Measurements from ENCODE around the gene ALG10B. TPM values are rescaled to one million over a fixed set of nuclear protein-coding genes. Genes with fewer than 3 reads are reported as not detected.
"Not testable (repeated sequence)": the region's sequence is repeated elsewhere in the genome, so short reads cannot be mapped to it uniquely, and the experiment has no call there.

The ALG10B gene, protein sequence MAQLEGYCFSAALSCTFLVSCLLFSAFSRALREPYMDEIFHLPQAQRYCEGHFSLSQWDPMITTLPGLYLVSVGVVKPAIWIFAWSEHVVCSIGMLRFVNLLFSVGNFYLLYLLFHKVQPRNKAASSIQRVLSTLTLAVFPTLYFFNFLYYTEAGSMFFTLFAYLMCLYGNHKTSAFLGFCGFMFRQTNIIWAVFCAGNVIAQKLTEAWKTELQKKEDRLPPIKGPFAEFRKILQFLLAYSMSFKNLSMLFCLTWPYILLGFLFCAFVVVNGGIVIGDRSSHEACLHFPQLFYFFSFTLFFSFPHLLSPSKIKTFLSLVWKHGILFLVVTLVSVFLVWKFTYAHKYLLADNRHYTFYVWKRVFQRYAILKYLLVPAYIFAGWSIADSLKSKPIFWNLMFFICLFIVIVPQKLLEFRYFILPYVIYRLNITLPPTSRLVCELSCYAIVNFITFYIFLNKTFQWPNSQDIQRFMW
- total RNA-seq, result 11.8 and 15.9 TPM in 2 replicates

DNA sequence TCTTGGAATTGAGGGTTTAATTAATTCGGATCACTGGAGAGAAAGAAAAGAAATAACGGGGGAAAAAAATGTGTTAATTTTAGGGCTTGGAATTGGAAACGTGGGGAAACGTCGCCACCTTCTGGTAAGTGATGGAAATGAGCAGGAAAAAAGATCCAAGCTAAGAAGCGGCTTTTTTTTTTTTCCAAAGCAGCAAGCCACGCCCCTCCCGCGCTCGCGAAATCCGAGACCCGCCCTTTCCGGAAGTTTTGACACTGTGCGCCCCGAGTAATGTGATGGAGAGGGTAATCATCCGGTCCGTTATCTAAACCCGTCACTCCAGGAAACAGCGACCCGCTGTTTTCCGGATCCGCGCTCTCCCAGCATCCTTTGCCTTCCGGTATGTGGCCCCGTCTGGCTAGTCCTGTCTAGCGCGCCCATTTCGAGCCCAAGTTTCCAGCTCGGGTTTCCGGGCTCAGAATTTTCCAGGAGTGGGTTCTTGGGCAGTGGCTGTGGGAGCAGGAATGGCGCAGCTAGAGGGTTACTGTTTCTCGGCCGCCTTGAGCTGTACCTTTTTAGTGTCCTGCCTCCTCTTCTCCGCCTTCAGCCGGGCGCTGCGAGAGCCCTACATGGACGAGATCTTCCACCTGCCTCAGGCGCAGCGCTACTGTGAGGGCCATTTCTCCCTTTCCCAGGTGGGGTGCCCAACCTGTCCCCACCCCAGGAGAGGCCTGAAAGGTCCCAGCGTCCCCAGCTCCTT lies at the start of gene ALG10B:
Gene ALG10B (plus strand): TSS at position 384 of the 739 bp plus-strand sequence. CDS start 120 bp downstream, at position 504.
- Mint-ChIP-seq H3K36me3 (ENCODE audit: low read depth) (peaks cover 2% of the 10 kb centered on the region), H3K9me3 (no peaks in the 10 kb centered on the region), H3K27ac (peak within 1 kb of the TSS; percentile 90), H3K4me1 (ENCODE audit: low read depth) (peaks cover 25% of the 10 kb centered on the region), H3K27me3 (ENCODE audit: insufficient read depth) (no peaks in the 10 kb centered on the region), H3K4me3 (peak within 1 kb of the TSS; percentile 97)
- DNase-seq (ENCODE audit: low spot score), result peak; percentile 90
- intact Hi-C loops (cut with micrococcal nuclease), result loop anchor here (1.0 to 10.0 kb wide), 5 partner anchors 178 to 1791 kb away; partner anchors contain the start of genes KIF21A and SLC2A13

DNA sequence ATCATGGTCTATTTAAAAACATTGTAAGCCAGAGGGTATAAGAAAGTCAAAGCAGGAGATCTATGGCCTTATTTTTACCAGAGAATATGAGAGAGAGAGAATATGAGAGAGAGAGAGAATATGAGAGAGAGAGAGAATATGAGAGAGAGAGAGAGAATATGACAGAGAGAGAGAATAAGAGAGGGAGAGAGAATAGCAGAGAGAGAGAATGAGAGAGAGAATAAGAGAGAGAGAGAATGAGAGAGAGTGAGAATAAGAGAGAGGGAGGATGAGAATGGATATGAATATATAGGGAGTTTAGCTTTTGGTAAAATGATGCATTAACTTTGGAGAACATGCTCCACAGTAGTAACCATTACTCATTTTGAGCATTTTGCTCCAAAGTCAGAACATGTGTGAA lies 48.0 kb upstream of the ALG10B start:
- intact Hi-C loops (cut with micrococcal nuclease), result no loop called here
- DNase-seq (ENCODE audit: low spot score), result no peak
- Mint-ChIP-seq H3K27me3 (ENCODE audit: insufficient read depth) (no peaks in the 10 kb centered on the region), H3K4me1 (ENCODE audit: low read depth) (no peaks in the 10 kb centered on the region), H3K27ac (no peak overlapping the region), H3K4me3 (no peak overlapping the region), H3K9me3 (no peaks in the 10 kb centered on the region), H3K36me3 (ENCODE audit: low read depth) (no peaks in the 10 kb centered on the region)

DNA sequence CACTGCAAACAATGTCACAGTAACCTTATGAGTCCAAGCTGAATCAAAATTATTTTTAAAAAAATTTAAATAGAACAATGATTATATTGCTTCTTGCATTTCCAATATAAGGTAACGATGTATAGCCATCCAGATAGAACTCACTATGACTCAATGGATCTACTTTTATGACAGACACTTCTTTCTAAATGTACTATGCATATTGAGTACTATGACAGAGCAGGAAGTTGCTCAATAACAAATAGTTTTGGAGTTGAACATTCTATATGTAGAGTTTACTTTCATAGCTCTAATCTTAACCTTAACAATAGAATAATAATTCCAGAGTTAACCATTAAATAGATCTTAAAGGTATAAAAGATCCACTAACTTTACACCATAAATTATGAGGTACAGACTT lies 46.7 kb upstream of the ALG10B start:
- intact Hi-C loops (cut with micrococcal nuclease), result no loop called here
- no peaks in the 10 kb centered on the region for H3K36me3 Mint-ChIP-seq (ENCODE audit: low read depth)
- no peaks in the 10 kb centered on the region for H3K9me3 Mint-ChIP-seq
- no peak overlapping the region for H3K4me3 Mint-ChIP-seq
- no peak overlapping the region for H3K27ac Mint-ChIP-seq
- H3K27me3 Mint-ChIP-seq (ENCODE audit: insufficient read depth), result no peaks in the 10 kb centered on the region
- DNase-seq (ENCODE audit: low spot score), result no peak
- H3K4me1 Mint-ChIP-seq (ENCODE audit: low read depth), result no peaks in the 10 kb centered on the region

DNA sequence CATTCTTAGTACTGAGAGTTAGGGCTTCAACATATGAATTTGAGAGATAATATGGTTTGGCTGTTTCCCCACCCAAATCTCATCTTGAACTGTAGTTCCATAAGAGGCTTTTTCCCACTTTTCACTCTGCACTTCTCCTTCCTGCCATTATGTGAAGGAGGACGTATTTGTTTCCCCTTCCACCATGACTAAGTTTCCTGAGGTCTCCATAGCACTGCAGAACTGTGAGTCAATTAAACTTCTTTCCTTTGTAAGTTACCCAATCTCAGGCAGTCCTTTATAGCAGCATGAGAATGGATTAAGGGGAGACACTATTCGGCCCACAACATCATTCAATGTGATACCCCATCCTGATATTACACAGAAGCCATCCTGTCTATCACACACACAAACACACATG lies 36.8 kb upstream of the ALG10B start:
- no peak overlapping the region for H3K4me3 Mint-ChIP-seq
- DNase-seq (ENCODE audit: low spot score), result no peak
- H3K9me3 Mint-ChIP-seq, result no peaks in the 10 kb centered on the region
- intact Hi-C loops (cut with micrococcal nuclease), result no loop called here
- H3K27me3 Mint-ChIP-seq (ENCODE audit: insufficient read depth), result no peaks in the 10 kb centered on the region
- H3K27ac Mint-ChIP-seq, result no peak overlapping the region
- no peaks in the 10 kb centered on the region for H3K4me1 Mint-ChIP-seq (ENCODE audit: low read depth)
- no peaks in the 10 kb centered on the region for H3K36me3 Mint-ChIP-seq (ENCODE audit: low read depth)

DNA sequence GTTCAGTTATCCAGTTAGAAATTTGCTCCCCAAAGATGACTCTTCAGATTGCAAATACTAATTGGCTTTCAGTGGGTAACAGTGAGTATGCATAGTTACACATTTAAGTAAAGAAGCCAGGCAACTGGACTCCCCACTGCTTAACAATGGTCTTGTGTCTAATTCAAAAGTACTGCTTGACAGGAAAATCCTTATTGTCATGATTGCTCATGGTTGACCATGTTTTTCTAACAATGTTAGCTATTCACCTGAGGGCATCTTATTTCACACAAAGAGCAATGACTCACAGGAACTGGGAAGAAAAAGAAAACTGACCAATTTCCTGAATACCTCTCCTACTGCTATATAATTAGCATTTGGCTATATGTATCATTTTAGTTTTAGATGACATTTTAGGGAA lies 33.7 kb upstream of the ALG10B start:
- Mint-ChIP-seq H3K27ac (no peak overlapping the region), H3K27me3 (ENCODE audit: insufficient read depth) (no peaks in the 10 kb centered on the region), H3K4me3 (no peak overlapping the region), H3K36me3 (ENCODE audit: low read depth) (no peaks in the 10 kb centered on the region), H3K4me1 (ENCODE audit: low read depth) (no peaks in the 10 kb centered on the region), H3K9me3 (no peaks in the 10 kb centered on the region)
- intact Hi-C loops (cut with micrococcal nuclease), result no loop called here
- no peak for DNase-seq (ENCODE audit: low spot score)

DNA sequence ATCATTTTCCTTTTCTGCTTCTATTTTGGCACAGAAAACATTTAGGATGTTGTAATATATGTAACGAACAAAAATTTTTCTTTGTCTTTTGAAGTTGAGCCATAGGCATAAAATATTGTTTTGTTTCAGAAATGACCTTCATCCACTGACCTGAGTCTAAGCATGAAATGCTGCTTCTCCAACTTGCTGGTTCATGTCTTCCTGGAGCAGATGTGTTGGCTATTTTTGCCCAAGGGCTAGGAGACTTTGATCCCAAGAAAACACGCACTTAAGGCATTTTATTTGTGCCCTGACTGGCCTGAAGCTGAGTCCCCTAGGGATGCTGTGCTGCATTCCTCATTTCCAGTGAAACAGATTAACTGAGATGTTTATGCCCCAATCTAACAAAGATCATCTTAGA lies 27.2 kb upstream of the ALG10B start:
- intact Hi-C loops (cut with micrococcal nuclease), result no loop called here
- H3K27ac Mint-ChIP-seq, result no peak overlapping the region

DNA sequence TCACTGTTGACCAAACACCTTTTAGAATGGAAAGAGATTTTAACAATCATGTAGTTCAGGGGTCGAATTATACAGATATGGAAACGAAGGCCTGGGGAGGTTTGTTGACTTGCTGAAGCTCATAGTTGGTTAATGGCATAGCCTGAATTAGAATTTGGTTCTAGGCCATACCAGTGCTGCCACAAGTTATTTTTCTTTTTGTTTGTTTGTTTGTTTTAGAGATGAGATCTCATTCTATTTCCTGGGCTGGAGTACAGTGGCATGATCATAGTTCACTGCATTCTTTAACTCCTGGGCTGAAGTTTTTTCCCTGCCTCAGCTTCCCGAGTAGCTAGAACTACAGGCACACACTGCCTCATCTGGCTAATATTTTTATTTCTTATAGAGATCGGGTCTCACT lies 25.4 kb upstream of the ALG10B start:
- H3K9me3 Mint-ChIP-seq, result peaks cover 3% of the 10 kb centered on the region
- intact Hi-C loops (cut with micrococcal nuclease), result no loop called here
- H3K4me3 Mint-ChIP-seq, result no peak overlapping the region
- H3K27me3 Mint-ChIP-seq (ENCODE audit: insufficient read depth), result no peaks in the 10 kb centered on the region
- H3K36me3 Mint-ChIP-seq (ENCODE audit: low read depth), result no peaks in the 10 kb centered on the region
- H3K27ac Mint-ChIP-seq, result no peak overlapping the region
- DNase-seq (ENCODE audit: low spot score), result no peak
- no peaks in the 10 kb centered on the region for H3K4me1 Mint-ChIP-seq (ENCODE audit: low read depth)

More for the DNA sequence above, 27.2 kb upstream of the ALG10B start:
- DNase-seq (ENCODE audit: low spot score), result no peak
- Mint-ChIP-seq H3K36me3 (ENCODE audit: low read depth) (no peaks in the 10 kb centered on the region), H3K9me3 (peaks cover 3% of the 10 kb centered on the region), H3K4me1 (ENCODE audit: low read depth) (no peaks in the 10 kb centered on the region), H3K27me3 (ENCODE audit: insufficient read depth) (no peaks in the 10 kb centered on the region), H3K4me3 (no peak overlapping the region)

DNA sequence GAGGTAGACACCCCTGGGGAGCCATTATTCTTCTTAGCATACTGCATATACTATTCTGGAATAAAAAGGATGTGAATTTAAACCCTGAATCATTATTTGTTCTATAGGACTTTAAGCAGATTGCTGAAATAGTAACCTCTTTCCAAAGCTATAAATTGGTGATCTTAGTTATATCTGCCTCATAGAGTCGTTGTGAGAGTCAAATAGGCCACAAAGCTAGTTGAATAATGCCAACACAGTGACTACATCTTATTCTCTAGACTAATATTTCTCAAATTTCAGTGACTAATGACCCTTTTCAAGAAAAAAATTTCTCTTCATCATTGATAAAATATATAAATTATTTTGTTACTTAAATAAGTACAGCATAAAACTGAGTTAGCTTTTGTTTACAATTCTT lies 13.6 kb upstream of the ALG10B start:
- H3K27ac Mint-ChIP-seq; H3K27me3 Mint-ChIP-seq (ENCODE audit: insufficient read depth); intact Hi-C loops (cut with micrococcal nuclease); DNase-seq (ENCODE audit: low spot score); H3K4me1 Mint-ChIP-seq (ENCODE audit: low read depth); H3K4me3 Mint-ChIP-seq; H3K36me3 Mint-ChIP-seq (ENCODE audit: low read depth): not testable (repeated sequence)
- H3K9me3 Mint-ChIP-seq, result peaks cover 19% of the 10 kb centered on the region

DNA sequence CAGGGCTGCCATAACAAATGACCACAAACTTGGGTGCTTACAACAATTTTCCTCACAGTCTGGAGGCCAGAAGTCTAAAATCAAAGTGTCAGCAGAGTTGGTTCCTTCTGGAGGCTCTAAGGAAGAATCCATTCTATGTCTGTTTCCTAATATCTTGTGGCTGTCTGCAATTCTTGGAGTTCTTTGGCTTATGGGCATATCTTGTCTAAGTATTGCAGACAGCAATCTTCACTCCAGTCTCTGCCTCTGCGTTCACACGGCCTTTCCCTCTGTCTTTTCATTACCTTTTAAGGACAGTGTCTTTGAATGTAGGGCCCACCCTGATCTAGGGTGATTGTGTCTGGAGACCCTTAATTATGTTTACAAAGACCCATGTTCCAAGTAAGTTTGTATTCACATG lies 5.4 kb downstream of the ALG10B start:
- H3K4me3 Mint-ChIP-seq; H3K9me3 Mint-ChIP-seq; intact Hi-C loops (cut with micrococcal nuclease); DNase-seq (ENCODE audit: low spot score); H3K27me3 Mint-ChIP-seq (ENCODE audit: insufficient read depth); H3K36me3 Mint-ChIP-seq (ENCODE audit: low read depth); H3K27ac Mint-ChIP-seq: not testable (repeated sequence)
- peaks cover 20% of the 10 kb centered on the region for H3K4me1 Mint-ChIP-seq (ENCODE audit: low read depth)

DNA sequence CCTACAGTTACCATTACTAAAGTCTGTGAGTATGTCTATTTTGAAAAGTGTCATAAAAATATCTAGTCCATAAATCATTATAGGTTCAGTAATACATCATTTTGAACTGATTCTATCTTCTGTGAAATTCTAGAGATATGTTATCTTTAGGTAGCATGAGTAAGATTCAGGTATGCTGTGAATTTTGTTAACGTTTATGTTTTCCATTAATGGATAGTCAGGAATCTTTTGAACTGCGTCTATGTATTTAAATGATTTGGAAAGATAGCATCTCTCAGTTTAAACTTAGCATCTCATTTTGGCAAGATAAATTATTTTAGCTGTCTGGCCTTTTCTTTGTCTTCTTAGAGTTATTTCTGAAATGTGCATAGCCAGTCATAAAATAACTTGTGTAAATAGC lies 8.3 kb downstream of the ALG10B start:
- Mint-ChIP-seq H3K27me3 (ENCODE audit: insufficient read depth) (no peaks in the 10 kb centered on the region), H3K4me1 (ENCODE audit: low read depth) (no peaks in the 10 kb centered on the region), H3K9me3 (no peaks in the 10 kb centered on the region), H3K36me3 (ENCODE audit: low read depth) (no peaks in the 10 kb centered on the region), H3K27ac (no peak overlapping the region), H3K4me3 (no peak overlapping the region)
- intact Hi-C loops (cut with micrococcal nuclease), result loop anchor here (5.0 kb wide), 1 partner anchor 597 kb away; no protein-coding TSS in a partner anchor
- DNase-seq (ENCODE audit: low spot score), result no peak

DNA sequence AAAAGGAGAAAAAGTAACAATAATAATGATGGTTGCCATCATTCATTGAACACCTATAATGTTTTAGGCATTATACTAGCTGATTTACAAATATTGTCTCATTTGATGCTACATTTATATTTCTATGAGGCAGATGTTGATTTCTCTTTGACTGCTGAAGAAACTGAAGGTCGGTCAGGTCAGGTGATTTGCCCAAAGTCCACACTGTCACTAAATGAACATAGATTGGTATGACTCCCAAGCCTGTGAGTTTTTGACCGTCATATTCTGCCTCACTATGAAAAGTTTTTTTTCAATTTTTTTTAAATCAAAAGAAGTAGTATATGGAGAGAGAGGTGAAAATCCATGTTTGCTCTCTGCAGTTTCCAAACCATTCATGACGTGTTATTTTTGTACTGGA lies 10.8 kb downstream of the ALG10B start:
- H3K36me3 Mint-ChIP-seq (ENCODE audit: low read depth), result no peaks in the 10 kb centered on the region
- intact Hi-C loops (cut with micrococcal nuclease), result loop anchor here (5.0 kb wide), 1 partner anchor 595 kb away; no protein-coding TSS in a partner anchor
- H3K4me3 Mint-ChIP-seq, result no peak overlapping the region
- no peak for DNase-seq (ENCODE audit: low spot score)
- H3K27me3 Mint-ChIP-seq (ENCODE audit: insufficient read depth), result no peaks in the 10 kb centered on the region
- no peaks in the 10 kb centered on the region for H3K9me3 Mint-ChIP-seq
- H3K4me1 Mint-ChIP-seq (ENCODE audit: low read depth), result no peaks in the 10 kb centered on the region
- no peak overlapping the region for H3K27ac Mint-ChIP-seq

DNA sequence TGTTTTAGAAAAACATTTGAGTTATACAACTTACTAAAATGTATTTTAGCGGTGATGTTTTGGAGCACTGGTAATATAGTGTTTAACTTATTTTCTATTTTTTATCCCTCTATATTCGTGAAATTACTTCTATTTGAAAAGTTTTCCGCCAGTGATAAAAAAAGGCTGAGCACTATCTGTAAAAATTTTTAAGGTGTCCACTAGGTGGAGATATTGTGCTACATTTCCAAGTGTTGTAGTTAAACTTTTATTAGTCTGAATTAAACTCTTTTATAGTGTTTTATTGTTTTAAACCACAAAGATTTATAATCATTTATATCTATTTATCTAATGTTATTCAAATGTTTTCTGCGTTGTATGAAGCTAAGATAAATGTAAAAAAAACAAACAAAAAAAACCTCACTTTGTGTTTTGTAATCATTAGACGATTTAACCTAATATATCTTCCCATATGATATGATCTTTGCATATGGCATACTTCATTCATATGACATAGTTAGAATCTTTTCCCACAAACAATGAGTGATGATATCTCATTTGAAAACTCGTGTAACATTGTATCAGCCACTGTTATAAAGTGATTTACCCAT lies 11.8 kb downstream of the ALG10B start:
- Mint-ChIP-seq H3K9me3 (no peaks in the 10 kb centered on the region), H3K4me1 (ENCODE audit: low read depth) (no peaks in the 10 kb centered on the region), H3K27ac (no peak overlapping the region), H3K27me3 (ENCODE audit: insufficient read depth) (no peaks in the 10 kb centered on the region), H3K4me3 (no peak overlapping the region), H3K36me3 (ENCODE audit: low read depth) (no peaks in the 10 kb centered on the region)
- intact Hi-C loops (cut with micrococcal nuclease), result loop anchor here (1.0 to 5.0 kb wide), 2 partner anchors 594 to 775 kb away; no protein-coding TSS in a partner anchor
- no peak for DNase-seq (ENCODE audit: low spot score)

DNA sequence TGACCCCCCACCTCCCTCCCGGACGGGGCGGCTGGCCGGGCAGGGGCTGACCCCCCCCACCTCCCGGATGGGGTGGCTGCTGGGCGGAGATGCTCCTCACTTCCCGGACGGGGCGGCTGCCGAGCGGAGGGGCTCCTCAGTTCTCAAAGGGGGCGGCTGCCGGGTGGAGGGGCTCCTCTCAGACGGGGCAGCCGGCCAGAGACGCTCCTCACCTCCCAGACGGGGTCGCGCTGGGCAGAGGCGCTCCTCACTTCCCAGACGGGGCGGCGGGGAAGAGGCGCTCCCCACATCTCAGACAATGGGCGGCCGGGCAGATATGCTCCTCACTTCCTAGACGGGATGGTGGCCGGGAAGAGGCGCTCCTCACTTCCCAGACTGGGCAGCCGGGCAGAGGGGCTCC lies 13.8 kb downstream of the ALG10B start:
- DNase-seq (ENCODE audit: low spot score); intact Hi-C loops (cut with micrococcal nuclease); H3K4me1 Mint-ChIP-seq (ENCODE audit: low read depth); H3K9me3 Mint-ChIP-seq; H3K27ac Mint-ChIP-seq; H3K27me3 Mint-ChIP-seq (ENCODE audit: insufficient read depth); H3K36me3 Mint-ChIP-seq (ENCODE audit: low read depth); H3K4me3 Mint-ChIP-seq: not testable (repeated sequence)

Measured in activated T-helper 1 cell treated with anti-CD3 and anti-CD28 coated beads, Interleukin-12 subunit alpha, Interleukin-12 subunit beta, Interleukin-2, Interleukin-4 antibody, amounts not matched to agents 30 ng/mL and 10 ng/mL and 1 ng/mL, durations not matched to agents 14 hours and 24 hours and 36 hours (primary cell).